SU-DHL-6 (cell line): ENCODE results near the gene MEAK7.

Source experiments
- H2AFZ ChIP-seq: fragments of 200-600 bp; sonication (generic); 2 replicates; pipeline ENCODE4 v1.6.1; 2014; ENCODE audit warnings: low read depth, mild to moderate bottlenecking, moderate library complexity, mixed read lengths, antibody characterized with exemption, low read length; ENCODE audit not compliant: severe bottlenecking
- H3F3A ChIP-seq: fragments of 200-600 bp; shearing (Covaris generic); 2 replicates; pipeline ENCODE4 v1.6.0; 2016; ENCODE audit warnings: antibody characterized with exemption, mild to moderate bottlenecking; ENCODE audit not compliant: insufficient read depth
- H3K27ac ChIP-seq: fragments of 200-600 bp; sonication (generic); 2 replicates; pipeline ENCODE4 v1.5.1; 2016; ENCODE audit warnings: low read depth, mild to moderate bottlenecking, low read length, moderate library complexity, mixed read lengths
- H3K27me3 ChIP-seq: fragments of 200-600 bp; sonication (generic), shearing (Covaris generic); 2 replicates; pipeline ENCODE4 v1.6.0; 2014; ENCODE audit warnings: mild to moderate bottlenecking, low read length
- H3K36me3 ChIP-seq: fragments of 200-600 bp; sonication (generic); 2 replicates; pipeline ENCODE4 v1.6.1; 2014; ENCODE audit warnings: mild to moderate bottlenecking, low read length, mixed read lengths
- H3K4me2 ChIP-seq: fragments of 300-600, 200-600 bp; shearing (Covaris generic), sonication (generic); 2 replicates; pipeline ENCODE4 v1.6.0; 2014; ENCODE audit warnings: low read length, low read depth, mild to moderate bottlenecking; ENCODE audit not compliant: poor library complexity, severe bottlenecking
- H3K4me3 ChIP-seq: fragments of 200-600 bp; sonication (generic); 2 replicates; pipeline ENCODE4 v1.5.1; 2014; ENCODE audit warnings: antibody characterized with exemption, low read length, mild to moderate bottlenecking, mixed read lengths; ENCODE audit not compliant: insufficient read depth, poor library complexity, severe bottlenecking
- H3K79me2 ChIP-seq: fragments of 200-600 bp; sonication (generic); 2 replicates; pipeline ENCODE4 v1.6.1; 2014; ENCODE audit warnings: mild to moderate bottlenecking, low read length, moderate library complexity; ENCODE audit not compliant: insufficient read depth
- H3K9ac ChIP-seq: fragments of 200-600 bp; sonication (generic); 2 replicates; pipeline ENCODE4 v1.7.0; 2014; ENCODE audit warnings: mild to moderate bottlenecking, low read length
- H3K9me2 ChIP-seq: fragments of 200-600 bp; sonication (generic); replicated peaks from 2 replicates; pipeline ENCODE4 v1.6.1; 2014; ENCODE audit warnings: low read length; ENCODE audit not compliant: insufficient read depth
- H3K9me3 ChIP-seq: fragments of 200-600 bp; sonication (generic); 2 replicates; pipeline ENCODE4 v1.6.1; 2014; ENCODE audit warnings: low read length, mixed read lengths; ENCODE audit not compliant: insufficient read depth
- H4K20me1 ChIP-seq: fragments of 200-600 bp; sonication (generic); 2 replicates; pipeline ENCODE4 v1.6.1; 2014; ENCODE audit warnings: low read depth, mild to moderate bottlenecking, antibody characterized with exemption, low read length, moderate library complexity, mixed read lengths
- EZH2phosphoT487 ChIP-seq: fragments of 200-600 bp; sonication (generic), shearing (Covaris generic); conservative IDR thresholded peaks from 2 replicates; pipeline ENCODE4 v1.6.1; 2018; ENCODE audit warnings: mild to moderate bottlenecking, antibody characterized with exemption, low read length, moderate library complexity, mixed read lengths
- TF ChIP-seq, protein P1 (sequence below): fragments of 200-600 bp; sonication (generic); IDR thresholded peaks from one replicate; pipeline ENCODE4 v1.5.1; 2017; ENCODE audit warnings: antibody characterized with exemption, mild to moderate bottlenecking, low read length, moderate library complexity; ENCODE audit not compliant: insufficient read depth, poor library complexity, severe bottlenecking

MEAK7 gene

DNA sequence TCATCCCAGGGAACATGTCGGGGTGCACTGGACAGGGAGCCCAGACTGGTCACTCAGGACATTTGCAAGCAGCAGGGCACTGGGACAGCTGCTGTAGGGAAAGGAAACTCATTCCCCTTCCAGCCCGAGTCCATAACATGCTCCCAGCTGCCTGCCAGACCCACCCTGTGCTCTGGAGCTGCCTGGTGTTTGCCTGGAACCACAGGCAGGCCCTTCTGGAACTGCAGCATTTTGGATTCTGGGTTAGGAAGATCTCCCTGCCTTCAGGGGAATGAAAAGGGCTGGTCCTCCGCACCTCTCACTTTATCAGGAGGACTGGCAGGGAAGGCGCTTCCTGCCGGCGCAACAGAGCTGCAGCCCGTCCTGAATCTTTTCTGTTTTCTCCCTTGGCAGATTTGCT is 41.2 kb downstream of the MEAK7 start:
- no peak overlapping the region for H2AFZ ChIP-seq
- H4K20me1 ChIP-seq = no peaks in the 10 kb centered on the region
- H3K36me3 ChIP-seq = peaks cover 5% of the 10 kb centered on the region
- no peak overlapping the region for H3K4me3 ChIP-seq
- H3K9ac ChIP-seq = no peak overlapping the region
- no peak overlapping the region for H3K27ac ChIP-seq
- TF ChIP-seq EZH2phosphoT487 = no peak
- TF ChIP-seq, protein P1, sequence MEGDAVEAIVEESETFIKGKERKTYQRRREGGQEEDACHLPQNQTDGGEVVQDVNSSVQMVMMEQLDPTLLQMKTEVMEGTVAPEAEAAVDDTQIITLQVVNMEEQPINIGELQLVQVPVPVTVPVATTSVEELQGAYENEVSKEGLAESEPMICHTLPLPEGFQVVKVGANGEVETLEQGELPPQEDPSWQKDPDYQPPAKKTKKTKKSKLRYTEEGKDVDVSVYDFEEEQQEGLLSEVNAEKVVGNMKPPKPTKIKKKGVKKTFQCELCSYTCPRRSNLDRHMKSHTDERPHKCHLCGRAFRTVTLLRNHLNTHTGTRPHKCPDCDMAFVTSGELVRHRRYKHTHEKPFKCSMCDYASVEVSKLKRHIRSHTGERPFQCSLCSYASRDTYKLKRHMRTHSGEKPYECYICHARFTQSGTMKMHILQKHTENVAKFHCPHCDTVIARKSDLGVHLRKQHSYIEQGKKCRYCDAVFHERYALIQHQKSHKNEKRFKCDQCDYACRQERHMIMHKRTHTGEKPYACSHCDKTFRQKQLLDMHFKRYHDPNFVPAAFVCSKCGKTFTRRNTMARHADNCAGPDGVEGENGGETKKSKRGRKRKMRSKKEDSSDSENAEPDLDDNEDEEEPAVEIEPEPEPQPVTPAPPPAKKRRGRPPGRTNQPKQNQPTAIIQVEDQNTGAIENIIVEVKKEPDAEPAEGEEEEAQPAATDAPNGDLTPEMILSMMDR = no peak
- H3K4me2 ChIP-seq = no peak overlapping the region
- H3K9me3 ChIP-seq = 0 out of 2 replicates have a peak, but pooled peaks cover 11% of the 10 kb centered on the region
- H3K79me2 ChIP-seq = no peaks in the 10 kb centered on the region
- H3F3A ChIP-seq = no peaks in the 10 kb centered on the region
- no peaks in the 10 kb centered on the region for H3K27me3 ChIP-seq
- no peaks in the 10 kb centered on the region for H3K9me2 ChIP-seq

DNA sequence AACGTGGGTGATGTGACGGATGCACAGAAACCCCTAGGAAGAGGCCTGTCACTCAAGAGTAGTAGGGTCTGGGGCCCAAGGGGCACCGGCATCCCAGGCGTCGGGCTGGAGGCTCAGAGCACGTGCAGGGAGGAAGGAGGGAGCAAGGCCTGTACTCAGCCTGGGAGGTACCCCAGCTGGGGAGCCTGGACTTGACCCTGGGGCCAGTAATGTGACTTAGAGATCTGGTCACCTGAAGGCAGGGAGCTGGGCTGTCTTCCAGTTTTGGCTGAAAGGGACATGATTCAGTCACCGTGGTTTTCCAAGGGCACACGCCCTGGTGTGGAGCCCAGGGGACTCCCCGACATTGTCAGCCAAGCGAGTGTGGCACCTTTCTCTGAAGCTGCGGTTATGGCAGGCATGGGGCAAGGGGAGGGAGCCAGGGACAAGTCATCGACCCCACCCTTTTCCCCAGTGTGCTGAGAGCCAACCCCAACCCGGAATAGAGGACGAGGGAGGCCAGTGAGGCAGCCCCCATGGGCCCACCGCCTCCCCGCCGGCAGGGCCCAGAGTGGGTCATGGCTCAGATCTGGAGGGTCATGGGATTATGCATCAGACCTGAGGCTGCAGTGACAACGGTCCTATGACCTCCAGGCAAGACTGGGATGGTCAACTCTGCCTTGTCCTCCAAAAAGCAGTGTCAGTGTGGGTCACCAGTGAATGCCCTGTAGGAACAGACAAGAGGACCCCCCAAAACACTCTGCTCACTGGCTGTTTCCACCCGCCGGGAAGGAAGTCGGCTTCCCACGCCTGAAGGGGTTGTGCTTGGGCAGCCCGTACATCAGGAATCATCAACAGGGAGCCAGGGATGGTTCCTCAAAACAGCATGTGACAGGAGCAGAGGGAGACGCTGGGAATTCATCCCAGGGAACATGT is 41.9 kb downstream of the MEAK7 start:
- 0 out of 2 replicates have a peak, but pooled peaks cover 6% of the 10 kb centered on the region for H3K9me3 ChIP-seq

DNA sequence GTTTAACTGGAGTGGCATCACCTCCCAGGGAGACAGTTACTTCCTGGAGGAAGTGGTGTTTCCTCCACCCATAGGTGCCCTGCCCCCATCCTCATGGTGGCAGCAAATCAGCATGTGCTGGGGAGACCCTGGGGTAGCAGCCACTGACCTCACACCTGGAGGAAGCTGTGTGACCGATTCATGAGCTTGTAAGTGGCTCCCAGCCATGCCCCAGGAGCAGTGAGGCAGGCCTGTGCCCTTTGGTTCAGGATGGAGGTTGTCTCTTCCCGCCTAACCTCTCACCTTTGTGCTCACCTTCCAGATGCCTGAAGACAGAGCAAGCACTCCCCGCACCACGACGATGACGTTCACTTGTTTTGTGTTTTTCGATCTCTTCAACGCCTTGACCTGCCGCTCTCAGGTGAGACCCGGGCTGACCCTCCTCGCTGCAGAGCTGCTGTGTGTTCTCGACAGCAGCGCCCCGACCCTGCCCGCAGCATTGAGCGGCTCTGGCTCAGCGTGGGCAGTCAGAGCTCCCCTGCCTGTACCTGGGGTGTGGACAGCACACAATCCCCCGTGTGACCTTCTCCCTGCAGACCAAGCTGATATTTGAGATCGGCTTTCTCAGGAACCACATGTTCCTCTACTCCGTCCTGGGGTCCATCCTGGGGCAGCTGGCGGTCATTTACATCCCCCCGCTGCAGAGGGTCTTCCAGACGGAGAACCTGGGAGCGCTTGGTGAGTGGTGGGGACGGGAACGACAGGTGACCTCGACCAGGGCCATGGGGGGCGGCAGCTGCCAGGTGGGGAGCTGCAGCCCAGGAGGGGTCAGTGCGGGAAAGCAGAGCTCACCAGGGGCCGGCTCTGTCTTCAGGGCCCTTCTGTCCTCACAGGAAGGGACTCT is 42.8 kb downstream of the MEAK7 start:
- Histone ChIP-seq H3K27ac (no peak overlapping the region), H3K4me2 (no peak overlapping the region), H3K9me3 (no peaks in the 10 kb centered on the region), H3K79me2 (no peaks in the 10 kb centered on the region), H3K4me3 (no peak overlapping the region), H2AFZ (no peak overlapping the region), H3F3A (no peaks in the 10 kb centered on the region), H3K9ac (no peak overlapping the region), H3K27me3 (no peaks in the 10 kb centered on the region), H3K36me3 (no peaks in the 10 kb centered on the region), H3K9me2 (no peaks in the 10 kb centered on the region), H4K20me1 (no peaks in the 10 kb centered on the region)
- TF ChIP-seq, protein P1 = no peak
- no peak for TF ChIP-seq EZH2phosphoT487

More for the DNA sequence above, 41.9 kb downstream of the MEAK7 start:
- TF ChIP-seq, protein P1 = no peak
- TF ChIP-seq EZH2phosphoT487 = no peak
- no peak overlapping the region for H3K27ac ChIP-seq
- no peak overlapping the region for H2AFZ ChIP-seq
- no peaks in the 10 kb centered on the region for H3K79me2 ChIP-seq
- no peak overlapping the region for H3K4me3 ChIP-seq
- H3K27me3 ChIP-seq = no peaks in the 10 kb centered on the region
- no peak overlapping the region for H3K9ac ChIP-seq
- no peaks in the 10 kb centered on the region for H3K9me2 ChIP-seq
- no peaks in the 10 kb centered on the region for H3F3A ChIP-seq
- peaks cover under 1% of the 10 kb centered on the region; the same call in 1 of the 2 replicates for H3K36me3 ChIP-seq
- H3K4me2 ChIP-seq = no peak overlapping the region
- H4K20me1 ChIP-seq = no peaks in the 10 kb centered on the region
